IMR-90 (cell line): ENCODE results near the gene FTHL17. TPM values are rescaled to one million over a fixed set of nuclear protein-coding genes. Genes with fewer than 3 reads are reported as not detected.

Source experiments
- ATAC-seq: fragments of 200-7000 bp; cut with Tn5 transposase; 2 replicates; pipeline ENCODE4 v1.9.1; 2020; ENCODE audit warnings: low read depth, mild to moderate bottlenecking, moderate library complexity
- BruUV-seq: library from RNA; stranded (reverse); fragments of 400-500 nt; replicated peaks from 2 replicates; lab custom pipeline; 2021; lab: Mats Ljungman, UMichigan
- CTCF ChIA-PET: fragments of 300-600 bp; formaldehyde crosslinking; extraction: SDS; loops from one replicate; lab custom pipeline; 2021; ENCODE audit warnings: antibody characterized with exemption; lab: Yijun Ruan, JAX
- POLR2A ChIA-PET: fragments of 300-600 bp; sonication (Branson Sonifier 250); formaldehyde crosslinking; loops from one replicate; lab custom pipeline; 2022; ENCODE audit warnings: antibody characterized with exemption; ENCODE audit not compliant: unreplicated experiment; lab: Charles Lee
- DNase-seq: peaks from one replicate; pipeline ENCODE4 v3.0.0; 2013
- H2AFZ ChIP-seq: replicated peaks from 2 replicates; pipeline ENCODE3; 2013; ENCODE audit warnings: low read length, mild to moderate bottlenecking; ENCODE audit not compliant: poor library complexity
- H2AK5ac ChIP-seq: 2 replicates; pipeline ENCODE4 v1.6.1; 2013; ENCODE audit warnings: low read depth, low read length, inconsistent platforms
- H2AK9ac ChIP-seq: replicated peaks from 2 replicates; pipeline ENCODE3; 2013; ENCODE audit warnings: mild to moderate bottlenecking, low read depth, low read length, moderate library complexity; ENCODE audit not compliant: poor library complexity
- H2BK120ac ChIP-seq: 2 replicates; pipeline ENCODE4 v1.6.1; 2013; ENCODE audit warnings: low read depth, low read length, inconsistent platforms
- H2BK15ac ChIP-seq: 3 replicates; pipeline ENCODE4 v1.6.1; 2013; ENCODE audit warnings: low read depth, low read length, inconsistent platforms
- H2BK20ac ChIP-seq: 2 replicates; pipeline ENCODE4 v1.6.1; 2013; ENCODE audit warnings: low read depth, mild to moderate bottlenecking, inconsistent platforms, low read length, moderate library complexity
- H2BK5ac ChIP-seq: 2 replicates; pipeline ENCODE4 v1.6.1; 2013; ENCODE audit warnings: mild to moderate bottlenecking, low read depth, low read length, inconsistent platforms; ENCODE audit not compliant: poor library complexity, severe bottlenecking
- H3K14ac ChIP-seq: replicated peaks from 2 replicates; pipeline ENCODE4 v1.6.1; 2013; ENCODE audit warnings: low read depth, low read length, inconsistent platforms
- H3K18ac ChIP-seq: 2 replicates; pipeline ENCODE4 v1.6.1; 2013; ENCODE audit warnings: low read depth, low read length, control low read depth
- H3K23ac ChIP-seq: 2 replicates; pipeline ENCODE4 v1.6.1; 2013; ENCODE audit warnings: low read depth, low read length, inconsistent platforms
- H3K27ac ChIP-seq: 2 replicates; pipeline ENCODE4 v1.5.1; 2013; ENCODE audit warnings: mild to moderate bottlenecking, control low read depth, low read length; ENCODE audit not compliant: insufficient read depth
- H3K27me3 ChIP-seq: 2 replicates; pipeline ENCODE4 v1.6.1; 2013; ENCODE audit warnings: low read length; ENCODE audit not compliant: control insufficient read depth, insufficient read depth
- H3K36me3 ChIP-seq: 2 replicates; pipeline ENCODE4 v1.6.1; 2013; ENCODE audit warnings: low read length, mixed read lengths; ENCODE audit not compliant: control insufficient read depth, insufficient read depth
- H3K4ac ChIP-seq: 2 replicates; pipeline ENCODE4 v1.6.1; 2013; ENCODE audit warnings: low read depth, low read length, inconsistent platforms
- H3K4me1 ChIP-seq: 2 replicates; pipeline ENCODE4 v1.6.1; 2013; ENCODE audit warnings: low read length, mixed read lengths; ENCODE audit not compliant: control insufficient read depth, insufficient read depth
- H3K4me2 ChIP-seq: 2 replicates; pipeline ENCODE4 v1.6.1; 2013; ENCODE audit warnings: low read depth, mild to moderate bottlenecking, control low read depth, low read length, moderate library complexity
- H3K4me3 ChIP-seq: 2 replicates; pipeline ENCODE4 v1.5.1; 2013; ENCODE audit warnings: low read depth, mild to moderate bottlenecking, control low read depth, low read length, moderate library complexity; ENCODE audit not compliant: insufficient read depth
- H3K56ac ChIP-seq: 2 replicates; pipeline ENCODE4 v1.6.1; 2013; ENCODE audit warnings: low read length, inconsistent platforms; ENCODE audit not compliant: insufficient read depth; ENCODE audit errors: extremely low read depth
- H3K79me1 ChIP-seq, 2 experiments: 2 replicates each; pipeline ENCODE4 v1.6.1; 2013; ENCODE audit warnings: low read length in 2 of 2, inconsistent platforms in 1 of 2, low read depth in 1 of 2
- H3K9ac ChIP-seq: 2 replicates; pipeline ENCODE4 v1.6.1; 2013; ENCODE audit warnings: low read depth, low read length, control low read depth
- H3K9me1 ChIP-seq: 2 replicates; pipeline ENCODE4 v1.6.1; 2013; ENCODE audit warnings: low read length, inconsistent platforms; ENCODE audit not compliant: insufficient read depth
- H3K9me3 ChIP-seq: 2 replicates; pipeline ENCODE4 v1.6.1; 2013; ENCODE audit warnings: low read length; ENCODE audit not compliant: control insufficient read depth, insufficient read depth
- H4K20me1 ChIP-seq: 2 replicates; pipeline ENCODE4 v1.6.1; 2013; ENCODE audit warnings: low read length, inconsistent platforms; ENCODE audit not compliant: insufficient read depth
- H4K5ac ChIP-seq: 2 replicates; pipeline ENCODE4 v1.6.1; 2013; ENCODE audit warnings: mild to moderate bottlenecking, low read depth, low read length, control low read depth
- H4K8ac ChIP-seq, 2 experiments: 2 replicates each; pipeline ENCODE4 v1.6.1; 2013; ENCODE audit warnings: low read depth in 2 of 2, low read length in 2 of 2, control low read depth in 1 of 2, inconsistent platforms in 1 of 2
- H4K91ac ChIP-seq: 2 replicates; pipeline ENCODE4 v1.6.1; 2013; ENCODE audit warnings: low read depth, low read length, inconsistent platforms; ENCODE audit not compliant: insufficient read depth
- BHLHE40 ChIP-seq: fragments of 150-350 bp; IDR thresholded peaks from 2 replicates; pipeline ENCODE4 v1.6.1; 2016; ENCODE audit warnings: mild to moderate bottlenecking, low read depth, low read length
- CEBPB ChIP-seq: IDR thresholded peaks from 2 replicates; pipeline ENCODE4 v1.6.1; 2012; ENCODE audit warnings: low read depth, low read length, improper control_type of control experiment
- CHD1 ChIP-seq: IDR thresholded peaks from 2 replicates; pipeline ENCODE4 v1.6.1; 2012; ENCODE audit warnings: low read depth, low read length, improper control_type of control experiment
- CTCF ChIP-seq: conservative IDR thresholded peaks from 2 replicates; pipeline ENCODE4 v1.5.1; 2012; ENCODE audit warnings: mild to moderate bottlenecking, low read depth, low read length, improper control_type of control experiment
- FOS ChIP-seq: fragments of 150-350 bp; IDR thresholded peaks from 2 replicates; pipeline ENCODE4 v1.6.1; 2016; ENCODE audit warnings: low read depth, low read length
- MAFK ChIP-seq: IDR thresholded peaks from 2 replicates; pipeline ENCODE4 v1.6.1; 2012; ENCODE audit warnings: low read depth, low read length, improper control_type of control experiment
- MAZ ChIP-seq: IDR thresholded peaks from 2 replicates; pipeline ENCODE4 v1.6.1; 2012; ENCODE audit warnings: low read depth, mild to moderate bottlenecking, low read length, improper control_type of control experiment, moderate library complexity, borderline replicate concordance
- NFE2L2 ChIP-seq: fragments of 150-350 bp; IDR thresholded peaks from 2 replicates; pipeline ENCODE4 v1.6.1; 2016; ENCODE audit warnings: low read depth, mild to moderate bottlenecking, low read length
- POLR2A ChIP-seq: IDR thresholded peaks from 2 replicates; pipeline ENCODE4 v1.6.1; 2012; ENCODE audit warnings: mild to moderate bottlenecking, low read depth, low read length
- RCOR1 ChIP-seq: IDR thresholded peaks from 2 replicates; pipeline ENCODE4 v1.6.1; 2012; ENCODE audit warnings: mild to moderate bottlenecking, low read length, improper control_type of control experiment; ENCODE audit not compliant: insufficient replicate concordance
- RFX5 ChIP-seq: IDR thresholded peaks from 2 replicates; pipeline ENCODE4 v1.8.0; 2012; ENCODE audit warnings: low read depth, mild to moderate bottlenecking, low read length, moderate library complexity
- SMC3 ChIP-seq: fragments of 150-350 bp; IDR thresholded peaks from 2 replicates; pipeline ENCODE4 v1.6.1; 2016; ENCODE audit warnings: low read depth, mild to moderate bottlenecking, antibody characterized with exemption, low read length, moderate library complexity
- USF2 ChIP-seq: fragments of 150-350 bp; IDR thresholded peaks from 2 replicates; pipeline ENCODE4 v1.6.1; 2017; ENCODE audit warnings: mild to moderate bottlenecking, antibody characterized with exemption, low read length, low read depth
- dilution Hi-C: fragments of 300-500 bp; cut with HindIII; formaldehyde crosslinking; loops from one replicate; pipeline ENCODE4 v1.14.3; 2018; ENCODE audit warnings: low sequenced_read_pairs; ENCODE audit not compliant: unreplicated experiment
- in situ Hi-C: fragments of 300-500 bp; cut with MboI; formaldehyde crosslinking; loops from 3 replicates; pipeline ENCODE4 v1.14.3; 2019; ENCODE audit warnings: low sequenced_read_pairs, inconsistent platforms, mixed read lengths
- intact Hi-C: fragments of 100-400 bp; cut with micrococcal nuclease; formaldehyde crosslinking; loops from 2 replicates; pipeline ENCODE4 v1.10.0; 2022
- polyA plus RNA-seq, 3 experiments: library from polyadenylated mRNA; depleted of rRNA; stranded (reverse); fragments of >200 nt; gene quantifications; 2 replicates each; pipeline ENCODE4 v1.2.3, GENCODE V29; 2012; ENCODE audit warnings: low replicate concordance in 1 of 3
- total RNA-seq: library from RNA; depleted of rRNA; stranded (reverse); fragments of >200 nt; gene quantifications from 2 replicates; pipeline ENCODE4 v1.2.3, GENCODE V29; 2012

FTHL17 gene
- total and polyA plus RNA-seq, 2 of the 4 experiments (the other 2 are of a cell fraction) = not detected

GRCh38 chrX:31027351-31027750 is 44.5 kb downstream of the FTHL17 start:
- H3K9me3 ChIP-seq = no peaks in the 10 kb centered on the region
- POLR2A ChIA-PET = no interaction called here
- no peaks in the 10 kb centered on the region for H3K36me3 ChIP-seq
- intact Hi-C loops (no loop called here), in situ Hi-C loops (no loop called here), dilution Hi-C loops (no loop called here)
- TF ChIP-seq USF2 (no peak), BHLHE40 (no peak), FOS (no peak), RCOR1 (no peak), RFX5 (no peak), SMC3 (no peak), CEBPB (no peak), CTCF (no peak), MAFK (no peak), CHD1 (no peak), MAZ (no peak), NFE2L2 (no peak), POLR2A (no peak)
- no peak overlapping the region for H3K4me3 ChIP-seq
- H2AK9ac ChIP-seq = no peak overlapping the region
- H3K56ac ChIP-seq = no peak overlapping the region
- H2BK20ac ChIP-seq = no peak overlapping the region
- H3K4ac ChIP-seq = no peak overlapping the region
- DNase-seq (no peak), ATAC-seq (no peak)
- H4K5ac ChIP-seq = no peak overlapping the region
- H3K4me2 ChIP-seq = no peak overlapping the region
- no peak overlapping the region for H2AK5ac ChIP-seq
- no peak overlapping the region for H2BK5ac ChIP-seq
- no peaks in the 10 kb centered on the region for H3K9me1 ChIP-seq
- H3K79me1 ChIP-seq = no peaks in the 10 kb centered on the region
- no peak overlapping the region for H2AFZ ChIP-seq
- no TSS peak for BruUV-seq
- no peak overlapping the region for H4K91ac ChIP-seq
- H4K20me1 ChIP-seq = no peaks in the 10 kb centered on the region
- no peak overlapping the region for H2BK120ac ChIP-seq
- H3K18ac ChIP-seq = no peak overlapping the region
- no peak overlapping the region for H3K23ac ChIP-seq
- H4K8ac ChIP-seq = no peak overlapping the region
- no peak overlapping the region for H3K27ac ChIP-seq
- no peak overlapping the region for H3K9ac ChIP-seq
- peaks cover 2% of the 10 kb centered on the region; the same call in 1 of the 2 replicates for H3K27me3 ChIP-seq
- CTCF ChIA-PET = interaction anchor here (0.9 to 1.1 kb wide), 2 partner anchors 9 to 12 kb away, joined by 3 to 5 read pairs; no protein-coding TSS in a partner anchor
- H2BK15ac ChIP-seq = no peak overlapping the region
- no peaks in the 10 kb centered on the region for H3K4me1 ChIP-seq
- H3K14ac ChIP-seq = no peak overlapping the region
